Endodermal cell (in vitro differentiated cells): ENCODE results near the gene TNFSF12. TPM values are rescaled to one million over a fixed set of nuclear protein-coding genes. Genes with fewer than 3 reads are reported as not detected.

Experiments used
- DNase-seq: peaks from one replicate; pipeline ENCODE4 v3.0.0-alpha.2; 2017
- H3K27ac ChIP-seq: 2 replicates; pipeline ENCODE4 v1.5.1; 2013; ENCODE audit warnings: mild to moderate bottlenecking, low read depth, low read length, moderate library complexity
- H3K27me3 ChIP-seq: 2 replicates; pipeline ENCODE4 v1.6.1; 2013; ENCODE audit warnings: mild to moderate bottlenecking, low read length, moderate library complexity; ENCODE audit not compliant: insufficient read depth, control insufficient read depth, poor library complexity, severe bottlenecking
- H3K36me3 ChIP-seq: 2 replicates; pipeline ENCODE4 v1.7.0; 2013; ENCODE audit warnings: mild to moderate bottlenecking, low read length, moderate library complexity; ENCODE audit not compliant: control insufficient read depth, insufficient read depth
- H3K4me1 ChIP-seq: one replicate; pipeline ENCODE4 v1.7.0; 2013; ENCODE audit warnings: low read length; ENCODE audit not compliant: control insufficient read depth, insufficient read depth
- H3K4me3 ChIP-seq: 2 replicates; pipeline ENCODE4 v1.5.1; 2013; ENCODE audit warnings: mild to moderate bottlenecking, low read length, moderate library complexity
- H3K9ac ChIP-seq: 2 replicates; pipeline ENCODE4 v1.6.1; 2013; ENCODE audit warnings: mild to moderate bottlenecking, low read length, moderate library complexity; ENCODE audit not compliant: poor library complexity, severe bottlenecking; ENCODE audit errors: extremely low read depth
- H3K9me3 ChIP-seq: 2 replicates; pipeline ENCODE4 v1.6.1; 2013; ENCODE audit warnings: mild to moderate bottlenecking, low read length, moderate library complexity; ENCODE audit not compliant: control insufficient read depth
- H3K27ac Mint-ChIP-seq: 2 replicates; pipeline ENCODE4 v1.8.0; 2020; ENCODE audit warnings: mixed read lengths
- H3K27me3 Mint-ChIP-seq: 2 replicates; pipeline ENCODE4 v1.8.0; 2021; ENCODE audit warnings: mild to moderate bottlenecking, mixed read lengths; ENCODE audit not compliant: insufficient read depth
- H3K36me3 Mint-ChIP-seq: 2 replicates; pipeline ENCODE4 v1.8.0; 2020; ENCODE audit warnings: low read depth, mixed read lengths
- H3K4me1 Mint-ChIP-seq: 2 replicates; pipeline ENCODE4 v1.8.0; 2020; ENCODE audit warnings: mixed read lengths
- H3K4me3 Mint-ChIP-seq: 2 replicates; pipeline ENCODE4 v1.8.0; 2020; ENCODE audit warnings: mild to moderate bottlenecking, moderate library complexity, mixed read lengths
- H3K9me3 Mint-ChIP-seq: 2 replicates; pipeline ENCODE4 v1.8.0; 2020; ENCODE audit warnings: mild to moderate bottlenecking, mixed read lengths
- WGBS, 2 experiments: methylation state at CpG; one replicate each; pipeline versions ENCODE4 v1.1.5 to v1.1.7; 2013; ENCODE audit warnings: missing lambda C conversion rate in 2 of 2, mixed read lengths in 1 of 2; ENCODE audit not compliant: insufficient coverage in 1 of 2, insufficient read length in 1 of 2; 5-methylcytosine and 5-hydroxymethylcytosine counted together
- total RNA-seq, 2 donors: library from RNA; stranded (reverse); fragmentation: NEBNext Ultra II Directional in 1 of 2; extraction: Animal tissue kit (Norgen Biotek cat#: 25700) in 1 of 2; gene quantifications; 2 replicates in 1 of 2; 3 replicates in 1 of 2; pipeline ENCODE4 v1.2.1, GENCODE V29; 2021
- TF ChIP-seq, protein P1 (sequence below): fragments of 200-600 bp; sonication (generic); conservative IDR thresholded peaks from 2 replicates; pipeline ENCODE4 v1.5.0; 2021; ENCODE audit warnings: antibody characterized with exemption, mild to moderate bottlenecking

Gene TNFSF12
- total RNA-seq, 2 donors from 2014 or later, result 8.3 to 8.4 TPM

DNA sequence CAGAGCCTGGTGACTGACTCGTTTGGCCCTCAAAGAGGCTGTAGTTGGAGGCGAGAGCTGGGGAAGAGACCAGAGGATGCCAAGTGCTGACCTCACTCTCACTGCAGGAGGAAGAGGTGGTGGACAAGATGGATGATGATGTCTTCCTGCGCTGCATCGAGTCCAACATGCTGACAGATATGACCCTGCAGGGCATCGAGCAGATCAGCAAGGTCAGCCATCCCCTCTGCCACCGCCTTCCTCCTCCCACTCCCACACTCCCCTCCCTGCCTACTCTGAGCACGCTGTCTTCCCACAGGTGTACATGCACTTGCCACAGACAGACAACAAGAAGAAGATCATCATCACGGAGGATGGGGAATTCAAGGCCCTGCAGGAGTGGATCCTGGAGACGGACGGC is 37.8 kb upstream of the TNFSF12 start:
- Histone ChIP-seq H3K36me3 (peaks cover 86% of the 10 kb centered on the region), H3K27me3 (no peaks in the 10 kb centered on the region), H3K4me1 (no peaks in the 10 kb centered on the region), H3K9me3 (no peaks in the 10 kb centered on the region), H3K9ac (no peak overlapping the region), H3K4me3 (no peak overlapping the region), H3K27ac (no peak overlapping the region)
- no peak overlapping the region for H3K4me3 Mint-ChIP-seq
- peaks cover 76% of the 10 kb centered on the region for H3K36me3 Mint-ChIP-seq
- H3K9me3 Mint-ChIP-seq, result no peaks in the 10 kb centered on the region
- TF ChIP-seq, protein P1, sequence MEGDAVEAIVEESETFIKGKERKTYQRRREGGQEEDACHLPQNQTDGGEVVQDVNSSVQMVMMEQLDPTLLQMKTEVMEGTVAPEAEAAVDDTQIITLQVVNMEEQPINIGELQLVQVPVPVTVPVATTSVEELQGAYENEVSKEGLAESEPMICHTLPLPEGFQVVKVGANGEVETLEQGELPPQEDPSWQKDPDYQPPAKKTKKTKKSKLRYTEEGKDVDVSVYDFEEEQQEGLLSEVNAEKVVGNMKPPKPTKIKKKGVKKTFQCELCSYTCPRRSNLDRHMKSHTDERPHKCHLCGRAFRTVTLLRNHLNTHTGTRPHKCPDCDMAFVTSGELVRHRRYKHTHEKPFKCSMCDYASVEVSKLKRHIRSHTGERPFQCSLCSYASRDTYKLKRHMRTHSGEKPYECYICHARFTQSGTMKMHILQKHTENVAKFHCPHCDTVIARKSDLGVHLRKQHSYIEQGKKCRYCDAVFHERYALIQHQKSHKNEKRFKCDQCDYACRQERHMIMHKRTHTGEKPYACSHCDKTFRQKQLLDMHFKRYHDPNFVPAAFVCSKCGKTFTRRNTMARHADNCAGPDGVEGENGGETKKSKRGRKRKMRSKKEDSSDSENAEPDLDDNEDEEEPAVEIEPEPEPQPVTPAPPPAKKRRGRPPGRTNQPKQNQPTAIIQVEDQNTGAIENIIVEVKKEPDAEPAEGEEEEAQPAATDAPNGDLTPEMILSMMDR, result no peak
- 91 to 95% methylated on average over 7 to 10 of the region's 10 CpGs for WGBS, 2 experiments
- no peaks in the 10 kb centered on the region for H3K4me1 Mint-ChIP-seq
- no peaks in the 10 kb centered on the region for H3K27me3 Mint-ChIP-seq
- DNase-seq, result no peak
- no peak overlapping the region for H3K27ac Mint-ChIP-seq

DNA sequence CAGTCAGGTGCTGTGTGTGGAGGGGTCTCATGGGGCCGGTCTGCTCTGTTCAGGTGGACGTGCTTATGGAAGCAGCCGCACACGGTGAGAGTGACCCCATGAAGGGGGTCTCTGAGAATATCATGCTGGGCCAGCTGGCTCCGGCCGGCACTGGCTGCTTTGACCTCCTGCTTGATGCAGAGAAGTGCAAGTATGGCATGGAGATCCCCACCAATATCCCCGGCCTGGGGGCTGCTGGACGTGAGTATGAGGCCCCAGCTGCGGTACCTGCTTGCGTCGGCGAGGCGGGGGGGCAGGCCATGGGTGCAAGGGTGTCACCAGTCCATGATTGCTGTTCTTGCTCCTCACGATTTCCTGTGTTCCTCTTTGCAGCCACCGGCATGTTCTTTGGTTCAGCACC is 36.8 kb upstream of the TNFSF12 start:
- Histone ChIP-seq H3K4me3 (no peak overlapping the region), H3K9me3 (no peaks in the 10 kb centered on the region), H3K4me1 (no peaks in the 10 kb centered on the region), H3K9ac (no peak overlapping the region), H3K27ac (no peak overlapping the region), H3K27me3 (no peaks in the 10 kb centered on the region), H3K36me3 (peaks cover 80% of the 10 kb centered on the region)
- H3K4me3 Mint-ChIP-seq, result no peak overlapping the region
- H3K27ac Mint-ChIP-seq, result no peak overlapping the region
- no peaks in the 10 kb centered on the region for H3K27me3 Mint-ChIP-seq
- H3K9me3 Mint-ChIP-seq, result no peaks in the 10 kb centered on the region
- H3K4me1 Mint-ChIP-seq, result no peaks in the 10 kb centered on the region
- no peak for DNase-seq
- 97% methylated on average over 14 to 15 of the region's 15 CpGs for WGBS, 2 experiments
- peaks cover 73% of the 10 kb centered on the region for H3K36me3 Mint-ChIP-seq
- TF ChIP-seq, protein P1, result no peak

DNA sequence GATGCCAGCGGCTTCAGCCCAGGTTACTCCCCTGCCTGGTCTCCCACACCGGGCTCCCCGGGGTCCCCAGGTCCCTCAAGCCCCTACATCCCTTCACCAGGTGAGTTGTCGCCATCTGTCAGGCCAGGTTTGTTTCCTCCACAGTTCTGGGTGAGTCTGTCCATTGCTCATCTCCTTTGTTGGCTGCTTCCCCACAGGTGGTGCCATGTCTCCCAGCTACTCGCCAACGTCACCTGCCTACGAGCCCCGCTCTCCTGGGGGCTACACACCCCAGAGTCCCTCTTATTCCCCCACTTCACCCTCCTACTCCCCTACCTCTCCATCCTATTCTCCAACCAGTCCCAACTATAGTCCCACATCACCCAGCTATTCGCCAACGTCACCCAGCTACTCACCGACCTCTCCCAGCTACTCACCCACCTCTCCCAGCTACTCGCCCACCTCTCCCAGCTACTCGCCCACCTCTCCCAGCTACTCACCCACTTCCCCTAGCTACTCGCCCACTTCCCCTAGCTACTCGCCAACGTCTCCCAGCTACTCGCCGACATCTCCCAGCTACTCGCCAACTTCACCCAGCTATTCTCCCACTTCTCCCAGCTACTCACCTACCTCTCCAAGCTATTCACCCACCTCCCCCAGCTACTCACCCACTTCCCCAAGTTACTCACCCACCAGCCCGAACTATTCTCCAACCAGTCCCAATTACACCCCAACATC is 35.9 kb upstream of the TNFSF12 start:
- H3K4me1 ChIP-seq, result no peaks in the 10 kb centered on the region
- H3K4me3 ChIP-seq, result no peak overlapping the region
- WGBS, 2 experiments, result 85 to 92% methylated on average over 14 to 20 of the region's 20 CpGs
- TF ChIP-seq, protein P1, result no peak
- no peaks in the 10 kb centered on the region for H3K27me3 Mint-ChIP-seq
- H3K27me3 ChIP-seq, result no peaks in the 10 kb centered on the region
- no peaks in the 10 kb centered on the region for H3K4me1 Mint-ChIP-seq
- H3K4me3 Mint-ChIP-seq, result no peak overlapping the region
- no peaks in the 10 kb centered on the region for H3K9me3 ChIP-seq
- DNase-seq, result no peak
- no peak overlapping the region for H3K27ac ChIP-seq
- peaks cover 66% of the 10 kb centered on the region for H3K36me3 Mint-ChIP-seq
- H3K36me3 ChIP-seq, result peaks cover 73% of the 10 kb centered on the region
- H3K9me3 Mint-ChIP-seq, result no peaks in the 10 kb centered on the region
- H3K9ac ChIP-seq, result no peak overlapping the region
- no peak overlapping the region for H3K27ac Mint-ChIP-seq
